ENCODE data around the gene MAL.

Gene MAL

GRCh38 chr2:95043300-95044093 lies 18.0 kb downstream of the MAL start:
- peak overlapping the region in 1 of 21 experiments; percentile 6 for H3K27ac ChIP-seq
- no peak overlapping the region for H3K4me3 ChIP-seq

DNA sequence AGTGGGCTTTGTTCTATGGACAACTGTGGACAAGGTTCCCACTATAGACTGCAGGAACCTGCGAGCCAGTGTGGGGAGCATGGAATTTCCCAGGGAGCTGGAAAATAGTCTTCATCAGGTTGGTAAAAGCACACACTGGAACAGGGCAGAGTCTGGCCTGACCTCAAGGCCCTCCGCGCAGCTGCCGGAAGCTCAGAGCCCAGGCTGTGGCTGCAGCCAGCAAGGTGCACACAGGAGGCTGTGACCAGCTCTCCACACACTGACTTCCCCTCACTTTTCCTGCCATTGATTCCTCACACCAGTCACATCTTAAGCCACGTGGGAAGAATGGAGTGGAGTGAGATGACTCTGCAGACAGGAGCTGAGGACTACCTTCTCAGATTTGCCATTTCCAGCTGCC lies 19.1 kb downstream of the MAL start:
- no peak overlapping the region for H3K27ac ChIP-seq
- no peak overlapping the region for H3K4me3 ChIP-seq

GRCh38 chr2:95046371-95047112 lies 21.0 kb downstream of the MAL start:
- Histone ChIP-seq H3K4me3 (no peak overlapping the region), H3K27ac (no peak overlapping the region)

- Histone ChIP-seq H3K27ac (no peak overlapping the region), H3K4me3 (no peak overlapping the region)
These were observed 22.4 kb downstream of the MAL start for GRCh38 chr2:95047629-95048510.

DNA sequence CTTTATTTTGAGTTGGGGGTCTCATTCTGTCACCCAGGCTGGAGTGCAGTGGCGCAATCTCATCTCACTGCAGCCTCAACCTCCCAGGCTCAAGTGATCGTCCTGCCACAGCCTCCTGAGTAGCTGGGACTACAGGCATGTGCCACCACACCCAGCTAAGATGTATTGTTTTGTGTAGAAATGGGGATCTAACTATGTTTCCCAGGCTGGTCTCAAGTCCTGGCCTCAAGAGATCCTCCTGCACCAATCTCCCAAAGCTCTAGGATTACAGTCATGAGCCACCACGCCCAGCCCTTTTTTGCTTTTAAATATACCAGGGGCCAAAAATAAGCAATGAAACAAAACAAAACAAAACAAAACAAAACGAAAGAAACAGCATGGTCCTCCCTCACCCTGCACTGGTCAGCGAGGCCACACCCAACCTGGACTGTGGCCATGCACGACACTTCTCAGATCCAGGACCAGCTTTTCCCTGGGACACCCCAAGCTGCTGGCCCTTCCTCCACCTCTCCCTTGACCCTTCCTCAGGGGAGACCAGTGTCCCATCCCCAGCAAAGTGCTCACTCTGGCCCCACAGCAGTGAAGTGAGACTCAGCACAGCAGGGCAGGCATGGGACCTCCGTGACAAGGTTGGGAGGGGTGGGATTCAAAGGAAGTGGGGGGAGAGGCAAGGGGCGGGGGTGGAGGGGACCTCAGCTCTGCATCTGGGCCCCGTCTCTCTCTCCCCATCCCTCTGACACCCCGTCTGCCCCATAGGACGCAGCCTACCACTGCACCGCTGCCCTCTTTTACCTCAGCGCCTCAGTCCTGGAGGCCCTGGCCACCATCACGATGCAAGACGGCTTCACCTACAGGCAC lies 23.5 kb downstream of the MAL start:
- Histone ChIP-seq H3K27ac (no peak overlapping the region), H3K4me3 (no peak overlapping the region)

DNA sequence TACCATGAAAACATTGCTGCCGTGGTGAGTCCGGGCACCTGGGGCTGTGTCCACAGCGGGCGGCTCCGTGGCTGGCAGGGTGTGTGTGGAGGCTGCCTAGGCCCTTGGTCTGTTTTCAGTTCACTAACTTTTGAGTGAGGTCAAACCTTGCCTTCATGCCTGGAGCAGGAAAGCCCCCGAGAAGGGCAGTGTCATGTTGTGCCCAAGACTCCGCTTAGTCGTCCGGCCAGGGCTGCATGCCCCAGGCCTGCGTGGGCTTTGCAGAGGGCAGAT lies 24.1 kb downstream of the MAL start:
- H3K27ac ChIP-seq = no peak overlapping the region
- H3K4me3 ChIP-seq = no peak overlapping the region

- Histone ChIP-seq H3K4me3 (no peak overlapping the region), H3K27ac (no peak overlapping the region)
These were observed 24.5 kb downstream of the MAL start for GRCh38 chr2:95049961-95050360.

GRCh38 chr2:95050385-95051300 lies 25.1 kb downstream of the MAL start:
- H3K27ac ChIP-seq = no peak overlapping the region
- H3K4me3 ChIP-seq = no peak overlapping the region

GRCh38 chr2:95051626-95052025 lies 26.1 kb downstream of the MAL start:
- Histone ChIP-seq H3K4me3 (no peak overlapping the region), H3K27ac (no peak overlapping the region)

DNA sequence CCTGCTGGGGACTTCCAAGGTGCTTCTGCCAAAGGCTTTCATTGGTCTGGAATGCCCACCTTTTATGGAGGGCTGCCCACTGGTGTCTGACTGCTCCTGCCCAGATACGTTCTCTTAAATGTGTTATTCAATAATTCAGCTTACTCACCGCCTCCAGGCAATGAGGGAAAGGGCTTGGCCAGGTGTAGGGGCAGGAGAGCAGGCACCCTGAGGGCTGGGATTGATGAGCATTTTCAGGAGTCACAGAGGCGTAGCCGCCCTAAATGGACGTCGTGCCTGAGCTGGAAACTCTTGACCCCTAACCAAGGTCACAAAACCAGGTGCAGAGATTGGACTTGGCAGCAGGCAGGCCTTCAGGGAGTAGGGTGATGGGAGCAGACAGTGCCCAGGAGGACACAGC lies 26.8 kb downstream of the MAL start:
- Histone ChIP-seq H3K27ac (no peak overlapping the region), H3K4me3 (no peak overlapping the region)

DNA sequence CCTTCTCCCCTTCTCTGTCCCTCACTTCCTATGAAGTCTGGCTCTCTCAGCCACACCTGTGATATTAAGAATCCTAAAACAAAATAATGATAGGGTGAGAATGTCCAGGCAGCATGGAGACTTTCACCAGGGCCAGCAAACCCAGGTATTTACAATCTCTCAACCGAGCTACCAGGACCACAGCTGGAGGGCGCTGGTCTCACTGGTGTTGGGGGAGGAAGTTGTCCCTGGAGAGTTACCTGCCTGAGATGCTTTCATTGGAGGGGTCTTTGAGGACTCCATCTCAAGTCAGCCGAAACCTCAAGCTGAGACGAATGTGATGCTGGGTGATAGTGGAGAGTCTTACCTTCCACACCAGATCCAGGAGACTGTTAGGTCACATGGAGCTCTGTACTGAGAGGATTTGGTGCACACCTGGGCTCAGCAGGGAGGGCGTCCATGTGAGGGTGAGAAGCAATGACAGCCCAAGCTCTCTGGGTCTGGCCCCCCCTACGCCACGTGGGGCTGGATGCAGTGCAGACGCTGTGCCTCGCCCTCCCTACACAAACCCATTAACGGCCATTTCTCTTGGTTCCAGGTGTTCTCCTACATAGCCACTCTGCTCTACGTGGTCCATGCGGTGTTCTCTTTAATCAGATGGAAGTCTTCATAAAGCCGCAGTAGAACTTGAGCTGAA lies 27.4 kb downstream of the MAL start:
- Histone ChIP-seq H3K27ac (no peak overlapping the region), H3K4me3 (no peak overlapping the region)

DNA sequence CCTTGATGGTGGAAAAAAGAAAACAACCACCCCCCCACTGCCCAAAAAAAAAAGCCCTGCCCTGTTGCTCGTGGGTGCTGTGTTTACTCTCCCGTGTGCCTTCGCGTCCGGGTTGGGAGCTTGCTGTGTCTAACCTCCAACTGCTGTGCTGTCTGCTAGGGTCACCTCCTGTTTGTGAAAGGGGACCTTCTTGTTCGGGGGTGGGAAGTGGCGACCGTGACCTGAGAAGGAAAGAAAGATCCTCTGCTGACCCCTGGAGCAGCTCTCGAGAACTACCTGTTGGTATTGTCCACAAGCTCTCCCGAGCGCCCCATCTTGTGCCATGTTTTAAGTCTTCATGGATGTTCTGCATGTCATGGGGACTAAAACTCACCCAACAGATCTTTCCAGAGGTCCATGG lies 28.0 kb downstream of the MAL start:
- H3K27ac ChIP-seq = no peak overlapping the region
- H3K4me3 ChIP-seq = no peak overlapping the region

- no peak overlapping the region for H3K27ac ChIP-seq
- H3K4me3 ChIP-seq = no peak overlapping the region
These were observed 28.5 kb downstream of the MAL start for GRCh38 chr2:95054016-95054415.

- H3K27ac ChIP-seq = no peak overlapping the region
- no peak overlapping the region for H3K4me3 ChIP-seq
These were observed 29.8 kb downstream of the MAL start for GRCh38 chr2:95055262-95055661.

- Histone ChIP-seq H3K27ac (no peak overlapping the region), H3K4me3 (no peak overlapping the region)
These were observed 30.5 kb downstream of the MAL start for GRCh38 chr2:95056044-95056443.

- no peak overlapping the region for H3K4me3 ChIP-seq
- H3K27ac ChIP-seq = no peak overlapping the region
These were observed 31.3 kb downstream of the MAL start for GRCh38 chr2:95056461-95057459.

Measured in skin epidermis (tissue), 12 donors.